GM18498 (cell line): ENCODE measurements around the gene ITGA11.
"Not testable (repeated sequence)": the region's sequence is repeated elsewhere in the genome, so short reads cannot be mapped to it uniquely, and the experiment has no call there.

Experiments
- ATAC-seq: cut with Tn5 transposase; IDR thresholded peaks from one replicate; pipeline ENCODE4 v1.9.1; 2021; ENCODE audit warnings: mild to moderate bottlenecking, moderate library complexity; ENCODE audit not compliant: unreplicated experiment

Gene ITGA11

DNA sequence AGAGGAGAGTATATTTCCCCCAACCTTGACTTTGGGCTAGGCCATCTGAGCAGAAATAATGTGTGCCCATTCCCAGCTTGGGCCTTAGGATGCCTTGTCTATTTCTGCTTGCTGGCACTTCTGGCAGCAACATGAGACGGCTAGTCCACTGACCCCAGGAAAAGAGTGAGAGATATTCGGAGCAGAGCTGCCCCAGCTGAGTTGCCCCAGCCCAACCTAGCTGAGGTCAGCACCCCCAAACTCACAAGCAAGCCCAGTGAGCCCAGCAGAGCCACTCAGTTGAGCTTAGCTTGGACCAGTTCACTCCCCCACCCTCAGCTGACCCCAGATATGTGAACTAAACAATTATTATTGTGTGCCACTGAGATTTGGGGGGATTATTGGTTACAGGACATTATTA is 20.2 kb downstream of the ITGA11 start:
- ATAC-seq = no peak

- ATAC-seq = no peak
Observed at GRCh38 chr15:68411343-68411675, 20.7 kb downstream of the ITGA11 start.

- no peak for ATAC-seq
Observed at GRCh38 chr15:68410466-68411342, 21.3 kb downstream of the ITGA11 start.

DNA sequence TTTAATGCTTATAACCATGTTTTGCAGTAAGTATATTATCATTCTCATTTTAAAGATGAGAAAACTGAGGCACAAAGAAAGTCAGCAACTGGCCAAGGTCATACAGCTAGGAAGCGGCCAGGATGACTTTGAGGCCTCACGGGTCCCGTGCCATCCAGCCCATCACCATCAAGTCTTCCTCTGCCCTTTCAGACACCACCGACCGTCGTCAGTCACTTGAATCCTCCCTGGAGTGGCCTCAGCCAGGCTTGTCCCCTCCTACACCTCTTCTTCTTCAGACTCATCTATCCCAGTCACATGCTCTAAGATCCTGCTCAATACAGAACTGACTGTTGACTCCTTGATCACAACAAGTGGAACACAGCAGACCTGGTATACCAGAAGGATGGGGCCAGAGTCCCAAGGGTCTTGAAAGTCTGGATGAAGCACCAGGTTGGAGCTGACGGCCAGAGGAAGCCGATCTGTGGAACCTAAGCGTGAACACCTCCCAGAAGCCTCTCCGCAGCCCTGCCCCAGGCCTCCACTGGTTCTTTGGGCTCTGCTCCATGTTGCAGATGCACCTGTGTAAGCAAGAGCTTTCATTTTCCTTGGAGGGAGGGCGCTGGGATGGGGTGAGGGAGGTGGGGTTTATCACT is 22.1 kb downstream of the ITGA11 start:
- ATAC-seq = no peak

GRCh38 chr15:68408971-68409370 is 23.0 kb downstream of the ITGA11 start:
- no peak for ATAC-seq

DNA sequence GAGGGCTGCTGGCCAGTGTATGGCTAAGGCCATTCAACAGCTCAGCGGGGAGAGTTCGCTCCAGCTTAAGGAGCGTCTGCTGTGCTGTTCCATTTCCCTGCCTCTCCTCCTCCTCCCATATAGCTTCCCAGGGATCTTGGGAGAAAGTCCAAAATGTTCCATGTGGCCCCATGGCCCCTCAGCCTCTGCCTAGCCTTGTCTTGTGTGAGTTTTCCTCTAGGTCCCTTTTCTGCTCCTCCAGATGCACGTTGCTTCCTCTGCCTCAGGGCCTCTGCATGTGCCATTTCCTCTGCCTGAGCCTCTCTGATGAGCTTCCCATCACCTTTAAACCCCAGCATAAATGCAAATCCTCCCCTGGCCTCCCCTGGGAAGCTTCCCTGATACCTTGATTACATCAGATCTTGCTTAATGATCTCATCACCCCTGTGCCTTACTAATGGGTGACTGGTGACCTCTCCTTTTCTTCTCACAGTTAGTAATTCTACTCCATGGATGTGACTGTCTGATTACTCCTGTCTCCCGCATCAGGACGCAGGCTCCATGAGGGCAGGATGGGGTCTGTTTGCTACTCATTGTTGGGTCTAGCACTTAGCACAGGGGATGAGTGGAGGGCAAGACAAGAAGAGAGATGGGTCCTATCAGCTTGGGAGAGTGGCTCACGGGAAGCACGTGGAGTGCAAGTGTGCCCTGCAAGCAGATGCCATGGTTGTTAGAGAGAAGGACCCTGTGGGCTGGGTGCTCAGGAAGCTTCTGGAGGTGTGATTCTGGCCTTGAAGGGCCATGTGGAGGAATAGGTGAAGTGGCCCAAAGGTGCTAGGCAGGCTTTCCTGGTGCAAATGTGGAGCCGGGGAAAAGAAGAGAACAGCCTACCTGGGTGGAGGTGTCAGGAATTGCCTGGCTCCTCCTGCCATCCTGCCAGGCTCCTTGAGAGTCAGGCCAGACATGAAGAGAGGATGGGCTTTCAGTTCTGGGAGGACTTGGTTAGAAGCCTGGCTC is 23.8 kb downstream of the ITGA11 start:
- no peak for ATAC-seq

DNA sequence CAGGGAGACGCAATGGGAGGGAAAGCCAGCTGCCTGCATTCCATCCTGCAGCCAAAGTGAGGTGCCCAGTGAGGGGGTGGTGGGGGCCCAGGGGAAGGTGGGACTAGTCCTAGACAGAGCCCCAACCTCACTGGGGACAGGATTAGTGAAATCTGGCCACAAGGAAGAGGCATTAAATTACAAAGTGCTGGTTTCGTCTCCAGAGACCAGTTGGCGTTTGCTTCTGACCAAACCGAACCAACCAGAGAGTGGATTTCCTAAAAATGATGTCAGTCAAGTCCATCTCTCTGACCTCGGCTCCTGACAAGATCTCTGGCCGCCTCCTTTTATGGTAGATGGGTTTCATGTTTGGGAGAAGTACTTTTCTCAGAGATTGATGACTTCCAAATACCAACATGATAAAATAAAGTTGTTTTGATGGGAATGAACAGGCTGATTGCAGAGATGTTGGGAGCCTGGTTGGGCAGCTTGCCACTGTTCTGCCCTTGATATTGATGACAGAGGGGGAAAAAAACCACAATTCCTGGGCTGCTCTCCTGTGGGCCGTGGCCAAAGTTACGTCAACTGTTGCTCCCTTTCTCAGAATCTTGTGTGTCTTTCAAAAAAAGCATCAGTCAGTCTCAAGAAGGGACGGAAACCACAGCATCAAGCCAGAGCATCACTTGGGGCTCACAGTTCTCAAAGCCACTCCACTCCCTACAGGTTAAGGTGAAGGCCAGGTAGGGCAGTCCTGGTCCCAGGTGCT is 24.6 kb downstream of the ITGA11 start:
- ATAC-seq = no peak

GRCh38 chr15:68405378-68406250 is 26.3 kb downstream of the ITGA11 start:
- no peak for ATAC-seq

GRCh38 chr15:68404056-68404798 is 27.7 kb downstream of the ITGA11 start:
- ATAC-seq = no peak

- no peak for ATAC-seq
Observed at GRCh38 chr15:68403161-68403941, 28.6 kb downstream of the ITGA11 start.

DNA sequence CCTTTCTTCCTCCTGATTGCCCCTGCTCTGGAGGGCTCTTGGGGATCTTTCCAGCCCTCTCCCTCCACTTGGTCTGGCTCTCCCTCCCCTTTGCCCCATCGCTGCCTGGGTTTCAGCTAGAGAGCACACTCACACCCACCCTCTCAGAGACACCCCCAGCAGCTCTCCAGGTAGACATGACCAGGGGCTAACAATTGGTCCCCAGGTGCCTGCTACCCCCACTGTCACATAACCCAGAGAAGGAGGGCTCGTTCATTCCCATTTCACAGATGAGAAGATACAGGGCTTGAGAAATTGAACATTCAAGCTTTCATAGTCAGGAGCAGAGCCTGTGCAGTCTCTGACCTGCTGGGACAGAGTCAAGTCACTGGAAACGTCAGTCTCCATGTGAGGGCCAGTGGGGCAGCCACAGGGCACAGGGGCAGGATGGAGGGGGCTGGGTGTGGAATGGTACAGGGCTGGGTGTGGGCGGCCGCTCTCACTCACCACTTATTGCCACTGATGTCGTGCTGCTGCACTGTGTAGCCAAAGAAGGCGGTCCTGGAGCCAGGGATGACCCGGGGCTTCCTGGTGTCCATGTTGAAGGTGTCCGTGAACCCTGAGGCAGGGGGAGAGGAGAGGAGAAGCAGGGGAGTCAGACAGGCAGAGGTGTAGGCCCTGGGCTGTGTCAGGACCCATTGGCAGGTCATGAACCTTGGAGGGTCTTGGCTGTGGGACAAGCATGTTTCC is 29.4 kb downstream of the ITGA11 start:
- no peak for ATAC-seq

- no peak for ATAC-seq
Observed at GRCh38 chr15:68401496-68402431, 30.2 kb downstream of the ITGA11 start.

DNA sequence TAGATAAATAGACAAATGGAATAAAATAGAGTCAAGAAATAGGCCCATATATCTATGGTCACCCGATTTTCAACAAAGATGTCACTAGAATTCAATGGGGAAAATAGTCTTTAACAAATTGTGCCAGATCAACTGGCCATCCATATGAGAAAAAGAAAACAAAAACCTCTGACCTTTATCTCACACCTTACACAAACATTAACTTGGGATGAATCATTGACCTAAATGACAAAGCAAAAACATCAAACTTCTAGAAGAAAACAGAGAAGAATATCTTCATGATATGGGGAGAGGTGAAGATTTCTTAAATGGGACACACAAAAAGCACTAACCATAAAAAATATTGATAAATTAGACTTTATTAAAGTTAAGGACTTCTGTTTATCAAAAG is 31.9 kb downstream of the ITGA11 start:
- no peak for ATAC-seq

DNA sequence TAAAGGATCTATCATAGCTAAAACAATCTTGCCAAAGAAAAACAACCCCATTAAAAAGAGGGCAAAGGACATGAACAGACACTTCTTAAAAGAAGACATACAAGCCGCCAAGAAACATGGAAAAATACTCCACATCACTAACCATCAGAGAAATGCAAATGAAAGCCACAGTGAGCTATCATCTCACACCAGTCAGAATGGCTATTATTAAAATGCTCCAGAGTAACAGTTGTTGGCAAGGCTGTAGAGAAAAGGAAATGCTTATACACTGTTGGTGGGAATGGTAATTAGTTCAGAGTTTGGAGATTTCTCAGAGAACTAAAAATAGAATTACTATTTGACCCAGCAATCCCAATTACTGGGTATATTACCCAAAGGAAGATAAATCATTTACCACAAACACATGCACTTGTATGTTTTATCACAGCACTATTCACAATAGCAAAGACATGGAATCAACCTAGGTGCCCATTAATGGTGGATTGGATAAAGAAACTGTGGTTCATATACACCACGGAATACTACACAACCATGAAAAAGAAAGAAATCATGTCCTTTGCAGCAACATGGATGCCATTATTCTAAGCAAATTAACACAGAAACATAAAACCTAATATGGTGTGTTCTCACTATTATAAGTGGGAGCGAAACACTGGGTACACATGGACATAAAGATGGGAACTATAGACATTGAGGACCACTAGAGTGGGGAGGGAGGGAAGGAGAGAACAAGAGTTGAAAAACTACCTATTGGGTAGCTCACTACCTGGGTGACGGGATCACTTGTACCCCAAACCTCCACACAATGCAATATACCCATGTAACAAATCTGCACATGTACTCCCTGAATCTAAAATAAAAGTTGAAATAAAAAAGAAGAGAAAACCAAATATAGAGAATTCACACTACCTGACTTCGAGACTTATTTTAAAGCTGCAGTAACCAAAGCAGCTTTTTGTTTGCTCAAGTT is 32.6 kb downstream of the ITGA11 start:
- ATAC-seq = no peak

- not testable (repeated sequence) for ATAC-seq
Observed at GRCh38 chr15:68397999-68398398, 34.0 kb downstream of the ITGA11 start.
